ENCODE results near the gene TFRC. TPM values are rescaled to one million over a fixed set of nuclear protein-coding genes. Genes with fewer than 3 reads are reported as not detected.
"Not testable (repeated sequence)": the region's sequence is repeated elsewhere in the genome, so short reads cannot be mapped to it uniquely, and the experiment has no call there.

The TFRC gene
- total and polyA plus RNA-seq, 4 donors = 19.1 to 1,250 (median 73.3) TPM

GRCh38 chr3:196081002-196081833 is 672 bp downstream of the TFRC start:
- Histone ChIP-seq H3K36me3 (ENCODE audit: control insufficient read depth in 4 of 4, insufficient read depth in 3 of 4, low read depth in 1 of 4, low read length in 3 of 4) (no peaks in the 10 kb centered on the region), H3K9me3 (ENCODE audit: control insufficient read depth in 4 of 4, low read length in 3 of 4) (no peaks in the 10 kb centered on the region), H3K4me3 (ENCODE audit: low read depth in 1 of 3, low read length in 3 of 3) (peak overlapping the region; percentile 86 to 96 (median 86)), H3K4me1 (ENCODE audit: control insufficient read depth in 4 of 4, insufficient read depth in 4 of 4, low read length in 3 of 4) (peaks cover 3 to 16% (median 10%) of the 10 kb centered on the region in 4 donors), H3K27ac (ENCODE audit: low read depth in 1 of 2, low read length in 2 of 2) (peak overlapping the region; percentile 97 to 99), H3K9ac (ENCODE audit: low read depth in 1 of 2, low read length in 2 of 2) (peak overlapping the region; percentile 86 to 92), H3K27me3 (ENCODE audit: control insufficient read depth in 4 of 4, insufficient read depth in 4 of 4, low read length in 3 of 4) (no peaks in the 10 kb centered on the region)
- WGBS = under 1% methylated on average over 61 of the region's 61 CpGs
- no peak for TF ChIP-seq FOXA1 (IDR thresholded peaks at IDR 0.05)
- TF ChIP-seq TAF1 (conservative IDR thresholded peaks at IDR 0.05) = no peak
- TF ChIP-seq SP1 (IDR thresholded peaks at IDR 0.05) = no peak
- no peak for TF ChIP-seq GABPA (IDR thresholded peaks at IDR 0.05 in 1 of 2, conservative IDR thresholded peaks at IDR 0.05 in 1 of 2)
- no peak for TF ChIP-seq FOXA2 (IDR thresholded peaks at IDR 0.05)
- no peak for TF ChIP-seq NR2F2 (IDR thresholded peaks at IDR 0.05)
- TF ChIP-seq ATF3 (IDR thresholded peaks at IDR 0.05) = no peak
- TF ChIP-seq EGR1 (IDR thresholded peaks at IDR 0.05; ENCODE audit: low read depth in 2 of 2) = no peak
- TF ChIP-seq RXRA (IDR thresholded peaks at IDR 0.05) = peak in 1 of 2 donors; percentile 12
- no peak for TF ChIP-seq ZBTB33 (IDR thresholded peaks at IDR 0.05)
- peak; percentile 95 for TF ChIP-seq REST (IDR thresholded peaks at IDR 0.05)
- no peak for TF ChIP-seq HNF4G (IDR thresholded peaks at IDR 0.05)
- TF ChIP-seq RAD21 (IDR thresholded peaks at IDR 0.05) = no peak
- peak; percentile 58 for TF ChIP-seq MAX (IDR thresholded peaks at IDR 0.05)
- TF ChIP-seq JUND (IDR thresholded peaks at IDR 0.05) = no peak
- TF ChIP-seq CTCF (IDR thresholded peaks at IDR 0.05; ENCODE audit: low read depth, low read length, missing input control) = no peak
- peak; percentile 19 for TF ChIP-seq YY1 (IDR thresholded peaks at IDR 0.05)
- TF ChIP-seq HNF4A (conservative IDR thresholded peaks at IDR 0.05) = no peak
- DNase-seq (ENCODE audit: low spot score) = peak; percentile 65

- peak overlapping the region in 1 of 2 donors; percentile 92 for H3K9ac ChIP-seq (ENCODE audit: low read depth in 1 of 2, low read length in 2 of 2)
Observed at GRCh38 chr3:196080101-196080846, 1.6 kb downstream of the TFRC start.

More at GRCh38 chr3:196080101-196080846, 1.6 kb downstream of the TFRC start:
- peak overlapping the region; percentile 86 to 96 (median 86) for H3K4me3 ChIP-seq (ENCODE audit: low read depth in 1 of 3, low read length in 3 of 3)
- H3K4me1 ChIP-seq (ENCODE audit: control insufficient read depth in 4 of 4, insufficient read depth in 4 of 4, low read length in 3 of 4) = peaks cover 3 to 16% (median 10%) of the 10 kb centered on the region in 4 donors
- WGBS = 56% methylated on average over 23 of the region's 23 CpGs
- H3K27me3 ChIP-seq (ENCODE audit: control insufficient read depth in 4 of 4, insufficient read depth in 4 of 4, low read length in 3 of 4); H3K36me3 ChIP-seq (ENCODE audit: control insufficient read depth in 4 of 4, insufficient read depth in 3 of 4, low read depth in 1 of 4, low read length in 3 of 4); H3K9me3 ChIP-seq (ENCODE audit: control insufficient read depth in 4 of 4, low read length in 3 of 4); DNase-seq (ENCODE audit: low spot score): not testable (repeated sequence)
- H3K27ac ChIP-seq (ENCODE audit: low read depth in 1 of 2, low read length in 2 of 2) = peak overlapping the region; percentile 97 to 99

Measured in liver (tissue), 9 donors.